Body of pancreas (tissue), 4 donors: Measurements from ENCODE around the gene MDFIC.

Experiments
- POLR2A ChIP-seq, 3 donors: fragments of 450-650 bp; IDR thresholded peaks; one replicate each; pipeline ENCODE4 v1.6.1; 2016; ENCODE audit warnings: antibody characterized with exemption in 3 of 3, mild to moderate bottlenecking in 2 of 3
- TF ChIP-seq, protein P1 (sequence below), 7 experiments: fragments of 450-650 bp in 4 of 7; fragments of 200-600 bp in 3 of 7; sonication (generic) in 3 of 7; IDR thresholded peaks; one replicate each; pipeline ENCODE4 v1.5.1; 2016 to 2019; ENCODE audit warnings: antibody characterized with exemption in 7 of 7

- TF ChIP-seq, protein P1, sequence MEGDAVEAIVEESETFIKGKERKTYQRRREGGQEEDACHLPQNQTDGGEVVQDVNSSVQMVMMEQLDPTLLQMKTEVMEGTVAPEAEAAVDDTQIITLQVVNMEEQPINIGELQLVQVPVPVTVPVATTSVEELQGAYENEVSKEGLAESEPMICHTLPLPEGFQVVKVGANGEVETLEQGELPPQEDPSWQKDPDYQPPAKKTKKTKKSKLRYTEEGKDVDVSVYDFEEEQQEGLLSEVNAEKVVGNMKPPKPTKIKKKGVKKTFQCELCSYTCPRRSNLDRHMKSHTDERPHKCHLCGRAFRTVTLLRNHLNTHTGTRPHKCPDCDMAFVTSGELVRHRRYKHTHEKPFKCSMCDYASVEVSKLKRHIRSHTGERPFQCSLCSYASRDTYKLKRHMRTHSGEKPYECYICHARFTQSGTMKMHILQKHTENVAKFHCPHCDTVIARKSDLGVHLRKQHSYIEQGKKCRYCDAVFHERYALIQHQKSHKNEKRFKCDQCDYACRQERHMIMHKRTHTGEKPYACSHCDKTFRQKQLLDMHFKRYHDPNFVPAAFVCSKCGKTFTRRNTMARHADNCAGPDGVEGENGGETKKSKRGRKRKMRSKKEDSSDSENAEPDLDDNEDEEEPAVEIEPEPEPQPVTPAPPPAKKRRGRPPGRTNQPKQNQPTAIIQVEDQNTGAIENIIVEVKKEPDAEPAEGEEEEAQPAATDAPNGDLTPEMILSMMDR (IDR thresholded peaks at IDR 0.05), result no peak
- no peak for TF ChIP-seq POLR2A (IDR thresholded peaks at IDR 0.05)
Measured at GRCh38 chr7:114941692-114942091, 19.8 kb downstream of the MDFIC start.
